Measurements from ENCODE around the gene DMD. TPM values are rescaled to one million over a fixed set of nuclear protein-coding genes. Genes with fewer than 3 reads are reported as not detected.
A peak's percentile ranks its signal among the peaks of the same experiment; 100 is the strongest.

Gene DMD
- total and polyA plus RNA-seq, 4 donors, result 3.9 to 73.8 (median 11.2) TPM

- WGBS, 2 donors, result 33 to 85% methylated on average over 1 of the region's 1 CpG
- Histone ChIP-seq H3K4me1 (ENCODE audit: control insufficient read depth in 5 of 5, insufficient read depth in 5 of 5, low read length in 5 of 5) (no peaks in the 10 kb centered on the region), H3K36me3 (ENCODE audit: control insufficient read depth in 4 of 4, insufficient read depth in 4 of 4, low read length in 4 of 4) (no peaks in the 10 kb centered on the region), H3K4me3 (no peak overlapping the region), H3K27me3 (ENCODE audit: control insufficient read depth in 3 of 3, insufficient read depth in 3 of 3, low read length in 2 of 3) (no peaks in the 10 kb centered on the region), H3K27ac (ENCODE audit: low read depth in 1 of 2, low read length in 1 of 2) (no peak overlapping the region), H3K9me3 (ENCODE audit: control insufficient read depth in 4 of 4, insufficient read depth in 3 of 4, low read length in 3 of 4) (no peaks in the 10 kb centered on the region), H3K9ac (ENCODE audit: insufficient read depth in 1 of 2, low read length in 2 of 2) (no peak overlapping the region)
- DNase-seq (no peak), ATAC-seq (ENCODE audit: insufficient read depth, low FRiP score) (no peak)
- no peak for TF ChIP-seq CTCF (IDR thresholded peaks at IDR 0.05; ENCODE audit: control extremely low read depth, extremely low read depth)
Measured at GRCh38 chrX:32687379-32687778, 524.0 kb downstream of the DMD start.

DNA sequence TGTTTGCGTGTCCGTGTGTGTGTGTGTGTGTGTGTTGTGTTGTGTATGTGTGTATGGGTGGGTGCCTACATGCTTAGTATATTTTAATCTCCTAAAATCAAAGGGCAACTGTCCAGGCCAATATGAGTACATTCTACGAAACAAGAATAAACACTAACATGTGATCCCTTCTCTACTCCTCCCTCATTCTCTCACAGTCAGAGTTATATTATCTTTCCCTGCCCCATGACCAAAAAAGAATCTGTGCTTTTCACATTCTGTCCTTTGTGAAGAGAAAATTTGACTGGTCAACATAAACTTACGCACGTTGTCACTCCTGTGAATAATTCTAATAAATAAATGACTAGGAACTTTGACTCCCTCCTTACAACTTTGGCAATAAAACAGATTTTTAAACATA, 532.9 kb downstream of the DMD start:
- no peaks in the 10 kb centered on the region for H3K4me1 ChIP-seq (ENCODE audit: control insufficient read depth in 5 of 5, insufficient read depth in 5 of 5, low read length in 5 of 5)
- no peak overlapping the region for H3K4me3 ChIP-seq
- H3K27ac ChIP-seq (ENCODE audit: low read depth in 1 of 2, low read length in 1 of 2), result no peak overlapping the region
- H3K27me3 ChIP-seq (ENCODE audit: control insufficient read depth in 3 of 3, insufficient read depth in 3 of 3, low read length in 2 of 3), result no peaks in the 10 kb centered on the region
- WGBS, 2 donors, result 86 to 90% methylated on average over 5 of the region's 5 CpGs
- no peaks in the 10 kb centered on the region for H3K36me3 ChIP-seq (ENCODE audit: control insufficient read depth in 4 of 4, insufficient read depth in 4 of 4, low read length in 4 of 4)
- TF ChIP-seq CTCF (IDR thresholded peaks at IDR 0.05; ENCODE audit: control extremely low read depth, extremely low read depth), result no peak
- no peak overlapping the region for H3K9ac ChIP-seq (ENCODE audit: insufficient read depth in 1 of 2, low read length in 2 of 2)
- no peak for DNase-seq
- H3K9me3 ChIP-seq (ENCODE audit: control insufficient read depth in 4 of 4, insufficient read depth in 3 of 4, low read length in 3 of 4), result no peaks in the 10 kb centered on the region
- no peak for ATAC-seq (ENCODE audit: insufficient read depth, low FRiP score)

DNA sequence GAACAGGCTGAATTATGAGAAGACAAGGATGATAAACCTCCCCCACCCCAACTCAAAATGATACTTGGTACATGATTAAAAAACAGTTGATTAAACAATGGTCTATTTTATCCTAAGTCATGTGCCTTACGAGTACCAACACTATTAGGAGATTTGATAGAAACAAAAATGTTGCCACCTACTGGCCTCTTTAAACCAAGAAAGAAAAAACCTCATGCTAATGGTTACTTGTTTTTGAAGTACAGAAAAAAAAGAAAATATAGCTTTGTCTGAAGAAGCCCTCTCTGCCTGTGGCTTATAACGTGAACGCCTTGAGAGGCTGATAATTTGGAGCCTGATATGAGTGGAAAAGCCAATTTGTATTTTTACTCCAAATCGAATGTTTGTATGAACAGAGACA, 538.2 kb downstream of the DMD start:
- Histone ChIP-seq H3K36me3 (ENCODE audit: control insufficient read depth in 4 of 4, insufficient read depth in 4 of 4, low read length in 4 of 4) (no peaks in the 10 kb centered on the region), H3K9me3 (ENCODE audit: control insufficient read depth in 4 of 4, insufficient read depth in 3 of 4, low read length in 3 of 4) (no peaks in the 10 kb centered on the region), H3K27ac (ENCODE audit: low read depth in 1 of 2, low read length in 1 of 2) (no peak overlapping the region), H3K27me3 (ENCODE audit: control insufficient read depth in 3 of 3, insufficient read depth in 3 of 3, low read length in 2 of 3) (no peaks in the 10 kb centered on the region), H3K4me1 (ENCODE audit: control insufficient read depth in 5 of 5, insufficient read depth in 5 of 5, low read length in 5 of 5) (no peaks in the 10 kb centered on the region), H3K9ac (ENCODE audit: insufficient read depth in 1 of 2, low read length in 2 of 2) (no peak overlapping the region), H3K4me3 (no peak overlapping the region)
- 22 to 39% methylated on average over 4 of the region's 4 CpGs for WGBS, 2 donors
- DNase-seq (peak in 2 of 3 donors; percentile 17 to 35), ATAC-seq (ENCODE audit: insufficient read depth, low FRiP score) (no peak)
- no peak for TF ChIP-seq CTCF (IDR thresholded peaks at IDR 0.05; ENCODE audit: control extremely low read depth, extremely low read depth)

DNA sequence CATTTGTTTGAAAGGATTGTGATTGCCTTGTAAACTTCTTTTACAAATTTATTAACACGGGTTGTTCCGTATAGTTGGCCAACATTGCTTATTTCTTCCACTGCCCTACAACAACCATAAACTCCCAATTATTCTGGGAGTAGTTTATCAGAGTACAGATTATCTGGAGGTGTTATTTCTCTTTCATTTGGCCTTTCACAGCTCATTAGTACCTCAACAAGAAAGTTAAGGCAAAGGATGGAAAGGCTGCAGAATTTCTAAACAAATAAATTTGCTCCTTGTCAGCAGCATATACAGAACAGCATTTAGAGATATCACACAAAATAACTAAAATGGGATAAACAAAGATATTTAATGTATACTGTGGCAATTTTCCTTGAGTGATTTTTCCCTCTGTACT, 548.8 kb downstream of the DMD start:
- 77 to 82% methylated on average over 2 of the region's 2 CpGs for WGBS, 2 donors
- H3K9me3 ChIP-seq (ENCODE audit: control insufficient read depth in 4 of 4, insufficient read depth in 3 of 4, low read length in 3 of 4), result no peaks in the 10 kb centered on the region
- DNase-seq, result peak in 2 of 3 donors; percentile 86 to 88
- no peaks in the 10 kb centered on the region for H3K27me3 ChIP-seq (ENCODE audit: control insufficient read depth in 3 of 3, insufficient read depth in 3 of 3, low read length in 2 of 3)
- H3K27ac ChIP-seq (ENCODE audit: low read depth in 1 of 2, low read length in 1 of 2), result no peak overlapping the region
- no peaks in the 10 kb centered on the region for H3K36me3 ChIP-seq (ENCODE audit: control insufficient read depth in 4 of 4, insufficient read depth in 4 of 4, low read length in 4 of 4)
- H3K4me1 ChIP-seq (ENCODE audit: control insufficient read depth in 5 of 5, insufficient read depth in 5 of 5, low read length in 5 of 5), result no peaks in the 10 kb centered on the region
- no peak overlapping the region for H3K9ac ChIP-seq (ENCODE audit: insufficient read depth in 1 of 2, low read length in 2 of 2)
- no peak for TF ChIP-seq CTCF (IDR thresholded peaks at IDR 0.05; ENCODE audit: control extremely low read depth, extremely low read depth)
- no peak overlapping the region for H3K4me3 ChIP-seq
- ATAC-seq (ENCODE audit: insufficient read depth, low FRiP score), result no peak

Data from lung (tissue), 12 donors.